OCI-LY1 (cell line): ENCODE measurements around the gene NUCB2.

Experiments used
- H2AFZ ChIP-seq: fragments of 200-600 bp; sonication (generic), shearing (Covaris generic); 2 replicates; pipeline ENCODE4 v1.6.0; 2014; ENCODE audit warnings: antibody characterized with exemption, mild to moderate bottlenecking, low read length
- H3F3A ChIP-seq: fragments of 200-600 bp; sonication (generic), shearing (Covaris generic); 2 replicates; pipeline ENCODE4 v1.6.0; 2014; ENCODE audit warnings: mild to moderate bottlenecking, antibody characterized with exemption, low read length, moderate library complexity; ENCODE audit not compliant: insufficient read depth
- H3K27ac ChIP-seq: fragments of 200-600 bp; sonication (generic); 2 replicates; pipeline ENCODE4 v1.5.1; 2014; ENCODE audit warnings: low read length, mixed run types, mild to moderate bottlenecking, low read depth; ENCODE audit not compliant: poor library complexity, severe bottlenecking
- H3K27me3 ChIP-seq: fragments of 200-600 bp; sonication (generic); 2 replicates; pipeline ENCODE4 v1.6.0; 2014; ENCODE audit warnings: antibody characterized with exemption, mild to moderate bottlenecking, low read length, moderate library complexity; ENCODE audit not compliant: insufficient read depth
- H3K36me3 ChIP-seq: fragments of 200-600 bp; sonication (generic); 2 replicates; pipeline ENCODE4 v1.6.1; 2014; ENCODE audit warnings: mild to moderate bottlenecking, antibody characterized with exemption, low read length, moderate library complexity, mixed read lengths; ENCODE audit not compliant: insufficient read depth
- H3K4me1 ChIP-seq: fragments of 200-600 bp; sonication (generic); 2 replicates; pipeline ENCODE4 v1.5.1; 2014; ENCODE audit warnings: mild to moderate bottlenecking, low read length, moderate library complexity; ENCODE audit not compliant: insufficient read depth, severe bottlenecking
- H3K4me2 ChIP-seq: fragments of 200-600 bp; sonication (generic), shearing (Covaris generic); 2 replicates; pipeline ENCODE4 v1.6.1; 2014; ENCODE audit warnings: low read length
- H3K4me3 ChIP-seq: fragments of 200-600 bp; sonication (generic); 2 replicates; pipeline ENCODE4 v1.5.1; 2014; ENCODE audit warnings: low read length, low read depth, mild to moderate bottlenecking, mixed read lengths; ENCODE audit not compliant: poor library complexity, severe bottlenecking
- H3K79me2 ChIP-seq: fragments of 200-600 bp; shearing (Covaris generic); 2 replicates; pipeline ENCODE4 v1.6.1; 2016; ENCODE audit warnings: mixed run types, low read length, mixed read lengths; ENCODE audit not compliant: insufficient read depth
- H3K9ac ChIP-seq: fragments of 200-600 bp; sonication (generic), shearing (Covaris generic); 2 replicates; pipeline ENCODE4 v1.6.1; 2014; ENCODE audit warnings: mild to moderate bottlenecking, low read length, mixed read lengths
- H3K9me2 ChIP-seq: fragments of 200-600 bp; sonication (generic), shearing (Covaris generic); 2 replicates; pipeline ENCODE4 v1.6.1; 2014; ENCODE audit warnings: low read depth, mild to moderate bottlenecking, low read length, mixed read lengths
- H3K9me3 ChIP-seq: fragments of 200-600 bp; shearing (Covaris generic); 2 replicates; pipeline ENCODE4 v1.6.1; 2014; ENCODE audit warnings: low read length, mixed read lengths
- H4K20me1 ChIP-seq: fragments of 200-600 bp; sonication (generic), shearing (Covaris generic); 2 replicates; pipeline ENCODE4 v1.6.0; 2016; ENCODE audit warnings: mild to moderate bottlenecking, low read length; ENCODE audit not compliant: insufficient read depth
- CTCF ChIP-seq: fragments of 200-600 bp; sonication (generic), shearing (Covaris generic); IDR thresholded peaks from 2 replicates; pipeline ENCODE4 v1.5.1; 2017; ENCODE audit warnings: mild to moderate bottlenecking, antibody characterized with exemption, low read length, moderate library complexity, mixed read lengths
- EZH2 ChIP-seq: fragments of 200-600 bp; sonication (generic), shearing (Covaris generic); IDR thresholded peaks from 2 replicates; pipeline ENCODE4 v1.8.0; 2017; ENCODE audit warnings: borderline replicate concordance, mixed run types, mild to moderate bottlenecking, antibody characterized with exemption, low read length, moderate library complexity, mixed read lengths

The NUCB2 gene

GRCh38 chr11:17366495-17366894, 90.0 kb downstream of the NUCB2 start:
- H3K36me3 ChIP-seq, result peaks cover 93% of the 10 kb centered on the region

GRCh38 chr11:17368551-17368950, 92.0 kb downstream of the NUCB2 start:
- H3K4me1 ChIP-seq, result no peaks in the 10 kb centered on the region
- TF ChIP-seq EZH2 (no peak), CTCF (no peak)
- peaks cover 100% of the 10 kb centered on the region for H3K36me3 ChIP-seq
- no peak overlapping the region for H3K27ac ChIP-seq
- peaks cover 55% of the 10 kb centered on the region for H3K9me3 ChIP-seq
- H3K9me2 ChIP-seq, result no peaks in the 10 kb centered on the region
- no peaks in the 10 kb centered on the region for H3K27me3 ChIP-seq
- H3F3A ChIP-seq, result no peaks in the 10 kb centered on the region
- no peak overlapping the region for H3K9ac ChIP-seq
- H3K4me2 ChIP-seq, result no peak overlapping the region
- H2AFZ ChIP-seq, result no peak overlapping the region
- peaks cover 8% of the 10 kb centered on the region for H3K79me2 ChIP-seq
- H4K20me1 ChIP-seq, result no peaks in the 10 kb centered on the region
- no peak overlapping the region for H3K4me3 ChIP-seq

More at GRCh38 chr11:17366495-17366894, 90.0 kb downstream of the NUCB2 start:
- H3K9me3 ChIP-seq, result peaks cover 37% of the 10 kb centered on the region
- no peaks in the 10 kb centered on the region for H4K20me1 ChIP-seq
- peaks cover 16% of the 10 kb centered on the region for H3K79me2 ChIP-seq
- H3K9ac ChIP-seq, result no peak overlapping the region
- no peaks in the 10 kb centered on the region for H3K4me1 ChIP-seq
- H3K27me3 ChIP-seq, result no peaks in the 10 kb centered on the region
- no peak for TF ChIP-seq EZH2
- H3K27ac ChIP-seq, result no peak overlapping the region
- no peak overlapping the region for H2AFZ ChIP-seq
- H3K4me3 ChIP-seq, result no peak overlapping the region
- no peaks in the 10 kb centered on the region for H3F3A ChIP-seq
- no peaks in the 10 kb centered on the region for H3K9me2 ChIP-seq
- no peak overlapping the region for H3K4me2 ChIP-seq

- no peaks in the 10 kb centered on the region for H3K27me3 ChIP-seq
- no peak for TF ChIP-seq CTCF
- no peaks in the 10 kb centered on the region for H3K9me2 ChIP-seq
- H3K79me2 ChIP-seq, result peaks cover 8% of the 10 kb centered on the region
- H3K4me1 ChIP-seq, result no peaks in the 10 kb centered on the region
- H2AFZ ChIP-seq, result no peak overlapping the region
- peaks cover 100% of the 10 kb centered on the region for H3K36me3 ChIP-seq
- H3K27ac ChIP-seq, result no peak overlapping the region
- peaks cover 55% of the 10 kb centered on the region for H3K9me3 ChIP-seq
- H3K9ac ChIP-seq, result no peak overlapping the region
- no peaks in the 10 kb centered on the region for H3F3A ChIP-seq
- no peak overlapping the region for H3K4me3 ChIP-seq
- no peak overlapping the region for H3K4me2 ChIP-seq
- no peaks in the 10 kb centered on the region for H4K20me1 ChIP-seq
These were observed 92.6 kb downstream of the NUCB2 start for GRCh38 chr11:17369094-17369493.

DNA sequence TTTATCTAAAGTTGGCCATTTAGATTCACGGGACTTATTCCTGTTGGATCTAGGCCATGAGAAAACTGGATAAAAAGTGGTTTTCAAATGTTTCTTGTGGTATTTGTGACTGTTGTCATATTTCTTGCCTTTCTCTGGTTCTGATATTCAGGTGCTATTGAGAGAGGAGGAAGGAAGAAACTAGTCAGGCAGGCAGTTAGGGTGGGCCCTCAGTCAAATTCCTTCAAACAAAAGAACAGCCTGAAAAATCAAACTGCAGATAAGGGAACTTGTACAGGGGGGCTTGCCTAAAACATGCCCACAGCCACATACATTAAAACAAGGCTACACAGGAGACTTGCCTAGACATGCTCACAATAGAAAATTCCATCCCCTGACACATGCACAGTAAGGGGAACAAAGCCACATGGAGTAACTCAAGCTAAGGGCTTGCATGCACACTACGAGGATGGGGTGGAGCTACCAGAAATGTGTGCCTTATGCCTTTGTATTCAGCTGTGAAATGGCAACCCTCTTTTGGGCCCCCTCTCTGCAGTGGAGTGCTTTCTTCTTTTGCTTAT, 93.2 kb downstream of the NUCB2 start:
- Histone ChIP-seq H3K79me2 (peaks cover 8% of the 10 kb centered on the region), H3K4me3 (no peak overlapping the region), H2AFZ (no peak overlapping the region), H3K27ac (no peak overlapping the region), H3K9me2 (no peaks in the 10 kb centered on the region), H3K27me3 (no peaks in the 10 kb centered on the region), H3K36me3 (peaks cover 100% of the 10 kb centered on the region), H4K20me1 (no peaks in the 10 kb centered on the region), H3K4me1 (no peaks in the 10 kb centered on the region), H3F3A (no peaks in the 10 kb centered on the region), H3K9me3 (peaks cover 55% of the 10 kb centered on the region), H3K4me2 (no peak overlapping the region), H3K9ac (no peak overlapping the region)
- no peak for TF ChIP-seq CTCF
- no peak for TF ChIP-seq EZH2
